Fibroblast of lung (primary cell): ENCODE data around the gene MS4A15.

ENCODE experiments used
- EZH2 ChIP-seq: IDR thresholded peaks from 2 replicates; pipeline ENCODE4 v1.5.1; 2012; ENCODE audit warnings: low read length, control low read depth, mild to moderate bottlenecking; ENCODE audit errors: missing control alignments
- TF ChIP-seq, protein P1 (sequence below), 2 donors: IDR thresholded peaks in 1 of 2; conservative IDR thresholded peaks in 1 of 2; 1 replicate in 1 of 2; 2 replicates in 1 of 2; pipeline ENCODE4 v1.5.1; 2011 to 2012; ENCODE audit warnings: low read length in 2 of 2, control low read depth in 1 of 2, inconsistent platforms in 1 of 2, low read depth in 1 of 2, mild to moderate bottlenecking in 1 of 2

- TF ChIP-seq, protein P1, sequence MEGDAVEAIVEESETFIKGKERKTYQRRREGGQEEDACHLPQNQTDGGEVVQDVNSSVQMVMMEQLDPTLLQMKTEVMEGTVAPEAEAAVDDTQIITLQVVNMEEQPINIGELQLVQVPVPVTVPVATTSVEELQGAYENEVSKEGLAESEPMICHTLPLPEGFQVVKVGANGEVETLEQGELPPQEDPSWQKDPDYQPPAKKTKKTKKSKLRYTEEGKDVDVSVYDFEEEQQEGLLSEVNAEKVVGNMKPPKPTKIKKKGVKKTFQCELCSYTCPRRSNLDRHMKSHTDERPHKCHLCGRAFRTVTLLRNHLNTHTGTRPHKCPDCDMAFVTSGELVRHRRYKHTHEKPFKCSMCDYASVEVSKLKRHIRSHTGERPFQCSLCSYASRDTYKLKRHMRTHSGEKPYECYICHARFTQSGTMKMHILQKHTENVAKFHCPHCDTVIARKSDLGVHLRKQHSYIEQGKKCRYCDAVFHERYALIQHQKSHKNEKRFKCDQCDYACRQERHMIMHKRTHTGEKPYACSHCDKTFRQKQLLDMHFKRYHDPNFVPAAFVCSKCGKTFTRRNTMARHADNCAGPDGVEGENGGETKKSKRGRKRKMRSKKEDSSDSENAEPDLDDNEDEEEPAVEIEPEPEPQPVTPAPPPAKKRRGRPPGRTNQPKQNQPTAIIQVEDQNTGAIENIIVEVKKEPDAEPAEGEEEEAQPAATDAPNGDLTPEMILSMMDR (conservative IDR thresholded peaks at IDR 0.05 in 1 of 2, IDR thresholded peaks at IDR 0.05 in 1 of 2; ENCODE audit: low read depth in 1 of 2, low read length in 2 of 2): peak in 1 of 2 donors; percentile 7
- no peak for TF ChIP-seq EZH2
Measured at GRCh38 chr11:60762851-60763691, 6.4 kb downstream of the MS4A15 start.
